ENCODE results near the gene CFB.

GRCh38 chr6:31952890-31953289, 7.0 kb downstream of the CFB start:
- no peak for TF ChIP-seq POLR2A (IDR thresholded peaks at IDR 0.05)
- TF ChIP-seq CTCF (IDR thresholded peaks at IDR 0.05) = no peak
- no peak for TF ChIP-seq POLR2AphosphoS5 (IDR thresholded peaks at IDR 0.05)
- TF ChIP-seq EP300 (IDR thresholded peaks at IDR 0.05; ENCODE audit: low read depth) = no peak
